Neural progenitor cell (in vitro differentiated cells): ENCODE results near the gene GPR183.
"Not testable (repeated sequence)": the region's sequence is repeated elsewhere in the genome, so short reads cannot be mapped to it uniquely, and the experiment has no call there.

ENCODE experiments used
- EZH2 ChIP-seq: fragments of 200-600 bp; sonication (generic); IDR thresholded peaks from 2 replicates; pipeline ENCODE4 v1.6.1; 2017; ENCODE audit warnings: antibody characterized with exemption, mild to moderate bottlenecking, moderate library complexity
- TF ChIP-seq, protein P1 (sequence below): fragments of 200-600 bp; sonication (generic); IDR thresholded peaks from 2 replicates; pipeline ENCODE4 v1.5.1; 2017; ENCODE audit warnings: antibody characterized with exemption, mild to moderate bottlenecking

DNA sequence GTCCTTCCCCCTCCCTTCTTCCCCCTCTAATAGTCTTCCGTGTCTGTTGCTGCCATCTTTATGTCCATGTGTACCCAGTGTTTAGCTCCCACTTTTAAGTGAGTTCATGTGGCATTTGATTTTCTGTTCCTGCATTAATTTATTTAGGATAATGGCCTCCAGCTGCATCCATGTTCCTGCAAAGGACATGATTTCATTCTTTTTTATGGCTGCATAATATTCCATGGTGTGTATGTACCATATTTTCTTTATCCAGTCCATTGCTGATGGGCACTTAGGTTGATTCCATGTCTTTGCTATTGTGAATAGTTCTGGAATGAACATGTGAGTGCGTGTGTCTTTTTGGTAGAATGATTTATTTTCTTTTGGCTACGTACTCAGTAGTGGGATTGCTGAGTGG is 58.0 kb downstream of the GPR183 start:
- TF ChIP-seq EZH2: not testable (repeated sequence)
- TF ChIP-seq, protein P1, sequence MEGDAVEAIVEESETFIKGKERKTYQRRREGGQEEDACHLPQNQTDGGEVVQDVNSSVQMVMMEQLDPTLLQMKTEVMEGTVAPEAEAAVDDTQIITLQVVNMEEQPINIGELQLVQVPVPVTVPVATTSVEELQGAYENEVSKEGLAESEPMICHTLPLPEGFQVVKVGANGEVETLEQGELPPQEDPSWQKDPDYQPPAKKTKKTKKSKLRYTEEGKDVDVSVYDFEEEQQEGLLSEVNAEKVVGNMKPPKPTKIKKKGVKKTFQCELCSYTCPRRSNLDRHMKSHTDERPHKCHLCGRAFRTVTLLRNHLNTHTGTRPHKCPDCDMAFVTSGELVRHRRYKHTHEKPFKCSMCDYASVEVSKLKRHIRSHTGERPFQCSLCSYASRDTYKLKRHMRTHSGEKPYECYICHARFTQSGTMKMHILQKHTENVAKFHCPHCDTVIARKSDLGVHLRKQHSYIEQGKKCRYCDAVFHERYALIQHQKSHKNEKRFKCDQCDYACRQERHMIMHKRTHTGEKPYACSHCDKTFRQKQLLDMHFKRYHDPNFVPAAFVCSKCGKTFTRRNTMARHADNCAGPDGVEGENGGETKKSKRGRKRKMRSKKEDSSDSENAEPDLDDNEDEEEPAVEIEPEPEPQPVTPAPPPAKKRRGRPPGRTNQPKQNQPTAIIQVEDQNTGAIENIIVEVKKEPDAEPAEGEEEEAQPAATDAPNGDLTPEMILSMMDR: not testable (repeated sequence)
